GM19099 (cell line): ENCODE measurements around the gene ADAM11.

Experiments
- POLR2A ChIP-seq: IDR thresholded peaks from 3 replicates; pipeline ENCODE4 v1.6.1; 2011; ENCODE audit warnings: low read depth; ENCODE audit not compliant: insufficient read length; ENCODE audit errors: extremely low read depth

ADAM11 gene

DNA sequence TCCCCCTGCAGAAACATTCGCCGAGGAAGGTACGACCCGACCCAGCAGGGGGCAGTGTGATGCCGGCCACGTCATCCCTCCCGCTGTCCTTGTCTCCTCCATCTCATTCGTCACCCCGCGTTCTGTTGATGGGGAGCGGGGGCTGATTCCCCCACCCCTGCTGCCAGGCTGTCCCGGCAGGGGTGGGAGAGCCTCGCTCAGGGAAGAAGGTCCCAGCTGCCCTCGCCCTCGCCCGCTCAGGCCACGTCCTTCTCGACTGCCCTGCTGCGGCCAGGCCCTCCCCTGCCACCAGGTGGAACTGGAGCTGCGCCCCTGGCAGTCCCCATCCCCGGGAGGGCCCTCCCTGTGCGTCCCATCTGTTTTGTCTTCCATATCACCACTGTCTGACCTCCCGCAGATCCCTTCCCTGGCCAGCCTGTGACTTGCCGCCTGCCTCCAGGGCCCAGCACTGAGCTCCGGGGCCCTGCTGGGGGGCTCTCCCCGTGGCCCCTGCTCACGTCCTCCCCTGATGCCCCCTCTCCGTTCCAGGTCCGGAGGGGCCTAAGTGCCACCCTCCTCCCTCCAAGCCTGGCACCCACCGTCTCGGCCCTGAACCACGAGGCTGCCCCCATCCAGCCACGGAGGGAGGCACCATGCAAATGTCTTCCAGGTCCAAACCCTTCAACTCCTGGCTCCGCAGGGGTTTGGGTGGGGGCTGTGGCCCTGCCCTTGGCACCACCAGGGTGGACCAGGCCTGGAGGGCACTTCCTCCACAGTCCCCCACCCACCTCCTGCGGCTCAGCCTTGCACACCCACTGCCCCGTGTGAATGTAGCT, 20.6 kb downstream of the ADAM11 start:
- TF ChIP-seq POLR2A: no peak

GRCh38 chr17:44780161-44780560, 21.4 kb downstream of the ADAM11 start:
- TF ChIP-seq POLR2A: no peak

DNA sequence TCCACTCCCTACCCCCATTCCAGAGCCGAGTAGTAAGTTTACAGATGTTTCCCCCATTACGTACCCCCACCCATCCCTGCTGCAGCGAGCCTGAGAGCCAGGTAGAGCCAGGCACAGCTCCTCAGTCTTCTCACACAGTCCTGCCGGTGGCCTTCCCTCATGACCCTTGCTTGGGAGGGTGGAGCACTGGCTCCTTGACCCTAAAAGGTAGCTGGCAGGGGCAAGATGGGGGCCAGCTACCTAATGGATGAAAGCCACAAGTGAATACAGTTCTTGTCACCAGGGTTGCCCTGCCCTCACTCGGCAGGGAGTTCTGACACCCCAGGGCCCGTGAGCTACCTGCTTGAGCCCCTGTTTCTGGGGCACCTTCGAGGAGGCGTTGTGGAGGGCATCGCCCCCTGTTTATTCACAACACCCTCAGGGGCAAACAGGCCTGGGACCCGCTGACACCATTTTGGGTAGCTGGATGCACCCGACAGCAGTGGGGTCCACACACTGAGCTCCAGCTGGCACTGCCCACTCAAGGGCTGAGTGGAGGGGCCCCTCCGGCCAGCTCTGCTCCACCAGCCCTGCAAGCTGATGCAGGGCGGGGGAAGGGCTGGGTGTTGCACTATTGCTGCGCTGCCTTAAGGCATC, 22.2 kb downstream of the ADAM11 start:
- TF ChIP-seq POLR2A: no peak

GRCh38 chr17:44781551-44782325, 22.9 kb downstream of the ADAM11 start:
- no peak for TF ChIP-seq POLR2A

- TF ChIP-seq POLR2A: no peak
Measured at GRCh38 chr17:44782326-44782850, 23.6 kb downstream of the ADAM11 start.

GRCh38 chr17:44785921-44786320, 27.1 kb downstream of the ADAM11 start:
- no peak for TF ChIP-seq POLR2A

DNA sequence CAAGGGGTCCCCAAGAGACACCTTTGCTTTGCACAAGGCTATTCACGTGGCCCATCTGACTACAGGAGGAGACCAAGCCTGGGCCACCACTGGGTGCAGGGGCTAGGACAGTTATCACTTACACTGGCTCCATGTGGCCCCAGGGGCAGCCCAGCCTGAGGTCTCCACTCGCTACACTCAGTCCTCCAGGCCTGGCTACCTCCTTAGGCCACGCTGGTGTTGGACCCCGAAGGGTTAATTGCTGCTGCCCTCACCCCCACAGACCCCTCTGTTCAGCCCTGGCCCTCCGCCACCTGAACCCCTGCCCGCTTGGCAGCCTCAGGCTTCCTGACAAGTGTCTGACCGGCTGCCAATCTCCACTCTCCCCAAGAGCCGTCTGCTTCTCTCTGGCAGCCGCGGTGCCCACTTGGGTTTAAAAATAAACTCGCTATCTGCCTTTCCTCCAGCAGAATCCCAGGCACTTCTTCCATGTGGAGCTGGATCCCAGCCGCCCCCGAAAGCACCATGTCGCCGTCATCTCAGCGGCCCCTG, 27.8 kb downstream of the ADAM11 start:
- no peak for TF ChIP-seq POLR2A

GRCh38 chr17:44787271-44787940, 28.6 kb downstream of the ADAM11 start:
- TF ChIP-seq POLR2A: no peak

DNA sequence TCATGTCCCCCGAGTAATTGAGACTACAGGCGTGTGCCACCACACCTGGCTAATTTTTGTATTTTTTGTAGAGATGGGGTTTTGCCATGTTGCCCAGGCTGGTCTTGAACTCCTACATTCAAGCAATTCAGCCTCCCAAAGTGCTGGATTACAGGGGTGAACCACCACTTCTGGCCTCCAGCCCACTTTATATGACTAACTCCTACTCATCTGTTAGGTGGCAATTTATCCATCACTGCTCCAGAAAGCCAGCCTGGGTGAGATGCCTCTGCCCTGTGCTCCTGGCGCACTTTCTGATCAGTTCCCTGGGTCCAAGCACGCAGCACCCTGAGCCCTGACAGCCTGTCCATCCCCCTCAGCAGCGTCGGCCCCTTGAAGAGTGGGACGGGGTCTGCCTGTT, 29.4 kb downstream of the ADAM11 start:
- no peak for TF ChIP-seq POLR2A

- TF ChIP-seq POLR2A: no peak
Measured at GRCh38 chr17:44792276-44792675, 33.5 kb downstream of the ADAM11 start.

DNA sequence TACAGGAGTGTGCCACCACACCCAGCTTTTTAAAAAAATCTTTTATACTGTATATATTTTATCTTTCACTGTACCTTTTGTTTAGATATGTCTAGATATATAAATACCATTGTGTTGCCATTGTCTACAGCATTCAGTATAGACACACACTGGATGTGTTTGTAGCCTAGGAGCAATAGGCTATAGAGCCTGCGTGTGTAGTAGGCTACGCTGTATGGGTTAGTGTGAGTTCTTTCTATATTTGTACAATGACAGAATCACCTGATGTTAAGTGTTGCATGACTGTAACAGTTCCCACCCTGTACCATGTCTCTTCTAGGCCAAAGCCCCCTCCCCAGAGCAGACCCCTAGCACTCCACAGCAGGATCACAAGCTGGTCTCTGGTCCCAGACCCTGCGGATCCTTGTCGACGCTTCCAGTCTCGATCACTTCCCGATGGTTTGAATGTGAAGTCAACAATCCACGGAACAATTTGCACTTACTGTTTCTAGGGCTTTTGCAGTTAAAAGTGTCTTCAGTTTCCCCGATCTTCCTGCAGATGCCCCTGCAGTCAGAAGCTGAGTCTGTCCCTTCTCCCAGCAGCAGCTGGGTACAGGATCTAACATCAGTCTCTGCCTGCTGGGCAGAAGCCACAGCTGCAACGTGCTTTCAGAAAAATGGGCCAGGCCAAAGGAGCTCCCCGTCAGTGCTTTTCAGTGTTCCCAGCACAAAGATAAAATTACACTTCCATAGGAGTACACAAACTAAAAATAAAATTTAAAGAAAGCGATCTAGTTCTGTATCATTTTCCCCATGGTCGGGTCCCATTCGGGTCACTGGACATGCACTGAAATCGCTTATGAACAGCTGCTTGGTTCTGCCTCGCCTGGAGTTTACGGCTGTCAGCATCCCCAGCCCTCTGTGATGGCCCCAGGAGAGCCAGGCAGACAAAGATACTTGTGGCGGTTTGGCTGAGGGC, 35.4 kb downstream of the ADAM11 start:
- no peak for TF ChIP-seq POLR2A

DNA sequence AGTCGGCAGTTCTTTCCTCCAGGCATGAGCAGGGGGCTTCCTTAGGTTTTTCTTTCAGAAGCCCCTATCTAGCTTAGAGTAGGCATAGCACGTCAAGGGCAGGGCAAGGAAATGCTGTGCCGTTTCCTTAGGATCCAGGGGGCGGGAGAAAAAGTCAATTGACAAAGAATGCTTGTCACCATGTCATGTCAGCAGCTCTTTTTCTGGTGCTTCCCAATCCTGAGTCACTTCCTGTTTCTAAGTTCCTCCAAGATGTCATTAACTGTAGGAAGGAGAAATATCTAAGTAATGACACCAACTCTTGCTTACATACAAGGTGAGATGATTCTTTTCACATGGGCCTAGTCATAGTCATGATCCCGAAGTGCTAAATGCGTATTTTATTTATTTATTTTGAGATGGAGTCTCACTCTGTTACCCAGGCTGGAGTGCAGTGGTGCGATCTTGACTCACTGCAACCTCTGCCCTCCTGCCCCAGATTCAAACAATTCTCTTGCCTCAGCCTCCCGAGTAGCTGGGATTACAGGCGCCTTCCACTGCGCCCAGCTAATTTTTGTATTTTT, 36.1 kb downstream of the ADAM11 start:
- no peak for TF ChIP-seq POLR2A

GRCh38 chr17:44795421-44795820, 36.6 kb downstream of the ADAM11 start:
- no peak for TF ChIP-seq POLR2A
